Measurements from ENCODE around the gene GALNT15.

DNA sequence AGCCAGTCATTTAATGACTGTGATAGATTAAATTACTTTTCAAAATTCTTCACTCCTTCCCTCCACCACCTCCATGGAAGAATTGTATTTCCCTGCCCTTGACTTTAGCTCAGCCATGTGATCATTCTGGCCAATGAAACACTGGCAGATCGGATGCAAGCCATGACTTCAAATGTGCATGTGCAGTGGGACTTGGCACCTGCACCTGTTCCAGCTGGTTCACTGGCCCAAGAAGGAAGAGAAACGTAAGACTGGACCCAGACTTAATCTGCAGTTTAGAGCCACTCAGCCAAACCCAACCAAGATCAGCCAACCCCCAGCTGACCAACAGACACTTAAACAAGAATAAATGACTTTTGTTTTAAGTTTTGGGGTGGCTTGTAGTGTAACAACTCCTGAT lies 78.5 kb downstream of the GALNT15 start:
- TF ChIP-seq, protein P1, sequence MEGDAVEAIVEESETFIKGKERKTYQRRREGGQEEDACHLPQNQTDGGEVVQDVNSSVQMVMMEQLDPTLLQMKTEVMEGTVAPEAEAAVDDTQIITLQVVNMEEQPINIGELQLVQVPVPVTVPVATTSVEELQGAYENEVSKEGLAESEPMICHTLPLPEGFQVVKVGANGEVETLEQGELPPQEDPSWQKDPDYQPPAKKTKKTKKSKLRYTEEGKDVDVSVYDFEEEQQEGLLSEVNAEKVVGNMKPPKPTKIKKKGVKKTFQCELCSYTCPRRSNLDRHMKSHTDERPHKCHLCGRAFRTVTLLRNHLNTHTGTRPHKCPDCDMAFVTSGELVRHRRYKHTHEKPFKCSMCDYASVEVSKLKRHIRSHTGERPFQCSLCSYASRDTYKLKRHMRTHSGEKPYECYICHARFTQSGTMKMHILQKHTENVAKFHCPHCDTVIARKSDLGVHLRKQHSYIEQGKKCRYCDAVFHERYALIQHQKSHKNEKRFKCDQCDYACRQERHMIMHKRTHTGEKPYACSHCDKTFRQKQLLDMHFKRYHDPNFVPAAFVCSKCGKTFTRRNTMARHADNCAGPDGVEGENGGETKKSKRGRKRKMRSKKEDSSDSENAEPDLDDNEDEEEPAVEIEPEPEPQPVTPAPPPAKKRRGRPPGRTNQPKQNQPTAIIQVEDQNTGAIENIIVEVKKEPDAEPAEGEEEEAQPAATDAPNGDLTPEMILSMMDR (conservative IDR thresholded peaks at IDR 0.05) = no peak
- no peak for TF ChIP-seq EZH2 (IDR thresholded peaks at IDR 0.05; ENCODE audit: low read depth)
